GM18520 (cell line): Measurements from ENCODE around the gene TACR2.

Experiments
- ATAC-seq: cut with Tn5 transposase; IDR thresholded peaks from one replicate; pipeline ENCODE4 v1.9.1; 2021; ENCODE audit not compliant: unreplicated experiment

The TACR2 gene

GRCh38 chr10:69416695-69417094, at the start of gene TACR2:
Gene TACR2 (minus strand): TSS chr10:69416918. CDS start chr10:69416323, 595 bp downstream.
- ATAC-seq: no peak

- ATAC-seq: no peak
These were observed 49.4 kb upstream of the TACR2 start for GRCh38 chr10:69466158-69466490.

- no peak for ATAC-seq
These were observed 48.9 kb upstream of the TACR2 start for GRCh38 chr10:69465457-69466157.

- ATAC-seq: peak; percentile 58
These were observed 48.2 kb upstream of the TACR2 start for GRCh38 chr10:69464801-69465401.

- ATAC-seq: no peak
These were observed 47.7 kb upstream of the TACR2 start for GRCh38 chr10:69464401-69464800.

- ATAC-seq: no peak
These were observed 47.2 kb upstream of the TACR2 start for GRCh38 chr10:69463886-69464285.

- ATAC-seq: no peak
These were observed 44.7 kb upstream of the TACR2 start for GRCh38 chr10:69461243-69462025.

- ATAC-seq: no peak
These were observed 44.0 kb upstream of the TACR2 start for GRCh38 chr10:69460576-69461242.

GRCh38 chr10:69459893-69460575, 43.3 kb upstream of the TACR2 start:
- ATAC-seq: no peak

GRCh38 chr10:69459101-69459790, 42.5 kb upstream of the TACR2 start:
- ATAC-seq: no peak

GRCh38 chr10:69458430-69459100, 41.8 kb upstream of the TACR2 start:
- no peak for ATAC-seq

GRCh38 chr10:69457771-69458237, 41.1 kb upstream of the TACR2 start:
- ATAC-seq: no peak

GRCh38 chr10:69456880-69457693, 40.4 kb upstream of the TACR2 start:
- ATAC-seq: no peak

GRCh38 chr10:69455006-69455763, 38.5 kb upstream of the TACR2 start:
- ATAC-seq: no peak

- no peak for ATAC-seq
These were observed 37.1 kb upstream of the TACR2 start for GRCh38 chr10:69453795-69454194.

- ATAC-seq: no peak
These were observed 36.1 kb upstream of the TACR2 start for GRCh38 chr10:69452676-69453415.

- ATAC-seq: no peak
These were observed 35.1 kb upstream of the TACR2 start for GRCh38 chr10:69451784-69452251.
